ENCODE data around the gene CCNB2. TPM values are rescaled to one million over a fixed set of nuclear protein-coding genes. Genes with fewer than 3 reads are reported as not detected.
A peak's percentile ranks its signal among the peaks of the same experiment; 100 is the strongest.

CCNB2 gene
- total and polyA plus RNA-seq, 2 donors (not counting 1 experiment from before 2014, with no cell fraction given), result 0.67 to 1.0 TPM

DNA sequence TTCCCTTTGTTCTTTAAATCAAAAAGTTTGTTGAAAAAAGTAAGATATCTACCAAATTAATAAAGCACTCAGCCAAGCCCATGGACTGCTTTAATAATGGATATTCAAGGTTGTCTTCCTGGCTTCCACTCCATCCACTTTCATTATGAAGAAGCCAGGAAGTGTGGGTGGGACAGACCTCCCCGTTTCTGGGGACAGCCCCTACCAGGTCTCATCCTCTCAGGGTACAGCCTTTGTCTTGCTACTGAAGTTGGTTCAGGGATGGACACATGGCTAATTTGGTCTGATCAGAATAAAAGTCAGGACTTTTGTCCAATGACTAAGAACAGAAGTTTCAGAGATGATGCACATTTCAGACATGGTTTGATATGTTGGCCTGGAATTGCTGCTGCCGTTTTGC lies 32.6 kb downstream of the CCNB2 start:
- WGBS (ENCODE audit: insufficient coverage), result 0% methylated on average over 1 of the region's 2 CpGs
- Histone ChIP-seq H2AFZ (ENCODE audit: insufficient read depth, low read depth, low read length, poor library complexity, severe bottlenecking) (no peak overlapping the region), H3K9me3 (ENCODE audit: control extremely low read depth in 1 of 3, control insufficient read depth in 2 of 3, insufficient read depth in 1 of 3, low read length in 2 of 3) (no peaks in the 10 kb centered on the region), H3K27me3 (replicated peaks in 1 of 4; ENCODE audit: control extremely low read depth in 1 of 4, control insufficient read depth in 3 of 4, insufficient read depth in 4 of 4, low read length in 3 of 4) (no peaks in the 10 kb centered on the region), H3K4me2 (replicated peaks; ENCODE audit: low read depth, low read length, poor library complexity, severe bottlenecking) (no peak overlapping the region), H4K20me1 (ENCODE audit: control insufficient read depth, insufficient read depth, low read length, poor library complexity, severe bottlenecking) (peaks cover 12% of the 10 kb centered on the region), H3K36me3 (replicated peaks in 1 of 2; ENCODE audit: control extremely low read depth in 1 of 2, control insufficient read depth in 1 of 2, extremely low read depth in 1 of 2, insufficient read depth in 2 of 2, low read length in 1 of 2) (peaks cover 1 to 34% of the 10 kb centered on the region in 2 experiments), H3K4me3 (ENCODE audit: control extremely low read depth in 1 of 5, extremely low read depth in 1 of 5, insufficient read depth in 1 of 5, low read depth in 2 of 5, low read length in 4 of 5) (no peak overlapping the region), H3K9ac (ENCODE audit: low read length) (no peak overlapping the region), H3K79me2 (ENCODE audit: control insufficient read depth, insufficient read depth, low read length) (no peaks in the 10 kb centered on the region), H3K27ac (ENCODE audit: low read length in 2 of 2) (no peak overlapping the region), H3K4me1 (ENCODE audit: control insufficient read depth in 2 of 2, insufficient read depth in 2 of 2, low read length in 2 of 2) (no peaks in the 10 kb centered on the region)
- intact Hi-C loops (cut with micrococcal nuclease), result no loop called here
- H3K9me3 Mint-ChIP-seq (ENCODE audit: insufficient read depth), result no peaks in the 10 kb centered on the region
- no peak for TF ChIP-seq EZH2 (IDR thresholded peaks at IDR 0.05; ENCODE audit: borderline replicate concordance, insufficient read depth, low read depth, low read length, poor library complexity, severe bottlenecking)
- TF ChIP-seq, protein P1, sequence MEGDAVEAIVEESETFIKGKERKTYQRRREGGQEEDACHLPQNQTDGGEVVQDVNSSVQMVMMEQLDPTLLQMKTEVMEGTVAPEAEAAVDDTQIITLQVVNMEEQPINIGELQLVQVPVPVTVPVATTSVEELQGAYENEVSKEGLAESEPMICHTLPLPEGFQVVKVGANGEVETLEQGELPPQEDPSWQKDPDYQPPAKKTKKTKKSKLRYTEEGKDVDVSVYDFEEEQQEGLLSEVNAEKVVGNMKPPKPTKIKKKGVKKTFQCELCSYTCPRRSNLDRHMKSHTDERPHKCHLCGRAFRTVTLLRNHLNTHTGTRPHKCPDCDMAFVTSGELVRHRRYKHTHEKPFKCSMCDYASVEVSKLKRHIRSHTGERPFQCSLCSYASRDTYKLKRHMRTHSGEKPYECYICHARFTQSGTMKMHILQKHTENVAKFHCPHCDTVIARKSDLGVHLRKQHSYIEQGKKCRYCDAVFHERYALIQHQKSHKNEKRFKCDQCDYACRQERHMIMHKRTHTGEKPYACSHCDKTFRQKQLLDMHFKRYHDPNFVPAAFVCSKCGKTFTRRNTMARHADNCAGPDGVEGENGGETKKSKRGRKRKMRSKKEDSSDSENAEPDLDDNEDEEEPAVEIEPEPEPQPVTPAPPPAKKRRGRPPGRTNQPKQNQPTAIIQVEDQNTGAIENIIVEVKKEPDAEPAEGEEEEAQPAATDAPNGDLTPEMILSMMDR (IDR thresholded peaks at IDR 0.05), result no peak
- ChIA-PET POLR2A (interaction anchor here (1.1 kb wide), 1 partner anchor 158 kb away, joined by 4 read pairs; no protein-coding TSS in a partner anchor), CTCF (interaction anchor here (0.6 to 3.3 kb wide), 13 partner anchors 22 to 395 kb away, joined by 3 to 24 read pairs (median 4); no protein-coding TSS in a partner anchor)
- peaks cover 4% of the 10 kb centered on the region for H3K4me1 Mint-ChIP-seq
- H3K27ac Mint-ChIP-seq, result no peak overlapping the region
- ATAC-seq (ENCODE audit: low read depth), result no peak
- no peak overlapping the region for H3K4me3 Mint-ChIP-seq
- no peaks in the 10 kb centered on the region for H3K27me3 Mint-ChIP-seq
- DNase-seq, result no peak

DNA sequence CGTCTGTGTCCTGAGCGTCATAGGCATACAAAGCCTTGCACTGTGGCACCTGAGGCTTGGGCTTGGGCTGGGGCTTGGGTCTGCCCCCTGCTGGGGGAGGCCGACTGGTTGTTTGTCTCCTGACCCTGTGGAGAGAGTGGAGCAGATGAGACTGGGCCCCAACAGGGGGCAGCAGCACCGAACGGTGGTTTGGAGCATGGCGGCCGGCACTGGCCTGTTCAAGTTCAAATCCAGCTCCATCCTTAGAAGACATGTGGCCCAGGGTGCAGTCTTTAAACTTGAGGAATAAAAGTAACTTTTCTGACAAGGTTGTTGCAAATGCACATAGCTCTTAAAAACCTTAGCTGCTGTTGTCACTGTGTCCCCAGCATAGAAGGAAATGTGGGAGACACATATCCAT lies 33.3 kb downstream of the CCNB2 start:
- WGBS (ENCODE audit: insufficient coverage), result 65% methylated on average over 3 of the region's 7 CpGs
- Histone ChIP-seq H3K4me1 (ENCODE audit: control insufficient read depth in 2 of 2, insufficient read depth in 2 of 2, low read length in 2 of 2) (no peaks in the 10 kb centered on the region), H3K36me3 (replicated peaks in 1 of 2; ENCODE audit: control extremely low read depth in 1 of 2, control insufficient read depth in 1 of 2, extremely low read depth in 1 of 2, insufficient read depth in 2 of 2, low read length in 1 of 2) (peaks cover 1 to 35% of the 10 kb centered on the region in 2 experiments), H3K9me3 (ENCODE audit: control extremely low read depth in 1 of 3, control insufficient read depth in 2 of 3, insufficient read depth in 1 of 3, low read length in 2 of 3) (no peaks in the 10 kb centered on the region), H3K4me3 (ENCODE audit: control extremely low read depth in 1 of 5, extremely low read depth in 1 of 5, insufficient read depth in 1 of 5, low read depth in 2 of 5, low read length in 4 of 5) (no peak overlapping the region), H3K27ac (ENCODE audit: low read length in 2 of 2) (no peak overlapping the region), H2AFZ (ENCODE audit: insufficient read depth, low read depth, low read length, poor library complexity, severe bottlenecking) (no peak overlapping the region), H3K79me2 (ENCODE audit: control insufficient read depth, insufficient read depth, low read length) (no peaks in the 10 kb centered on the region), H3K9ac (ENCODE audit: low read length) (no peak overlapping the region), H3K27me3 (replicated peaks in 1 of 4; ENCODE audit: control extremely low read depth in 1 of 4, control insufficient read depth in 3 of 4, insufficient read depth in 4 of 4, low read length in 3 of 4) (no peaks in the 10 kb centered on the region), H3K4me2 (replicated peaks; ENCODE audit: low read depth, low read length, poor library complexity, severe bottlenecking) (no peak overlapping the region), H4K20me1 (ENCODE audit: control insufficient read depth, insufficient read depth, low read length, poor library complexity, severe bottlenecking) (peaks cover 12% of the 10 kb centered on the region)
- H3K27me3 Mint-ChIP-seq, result no peaks in the 10 kb centered on the region
- intact Hi-C loops (cut with micrococcal nuclease), result loop anchor here (1.0 kb wide), 2 partner anchors 158 to 181 kb away; no protein-coding TSS in a partner anchor
- peak overlapping the region; percentile 33 for H3K27ac Mint-ChIP-seq
- ChIA-PET CTCF (interaction anchor here (0.6 to 3.3 kb wide), 19 partner anchors 23 to 394 kb away, joined by 3 to 24 read pairs (median 4); no protein-coding TSS in a partner anchor), POLR2A (interaction anchor here (1.1 kb wide), 1 partner anchor 159 kb away, joined by 4 read pairs; no protein-coding TSS in a partner anchor)
- peaks cover 4% of the 10 kb centered on the region for H3K4me1 Mint-ChIP-seq
- H3K4me3 Mint-ChIP-seq, result no peak overlapping the region
- ATAC-seq (ENCODE audit: low read depth) (peak; percentile 97), DNase-seq (peak; percentile 74)
- H3K9me3 Mint-ChIP-seq (ENCODE audit: insufficient read depth), result no peaks in the 10 kb centered on the region
- TF ChIP-seq EZH2 (IDR thresholded peaks at IDR 0.05; ENCODE audit: borderline replicate concordance, insufficient read depth, low read depth, low read length, poor library complexity, severe bottlenecking), result no peak
- TF ChIP-seq, protein P1 (IDR thresholded peaks at IDR 0.05), result peak; percentile 80

Data from B cell (primary cell).